Measurements from ENCODE around the gene MFSD2A. TPM values are rescaled to one million over a fixed set of nuclear protein-coding genes. Genes with fewer than 3 reads are reported as not detected.

Gene MFSD2A
- total and polyA plus RNA-seq, 9 of the 15 experiments (the other 6 are each of a cell fraction or from before 2014, with no cell fraction given) = 0.06 to 0.40 (median 0.15) TPM; not detected in 4

GRCh38 chr1:39973503-39974135 lies 18.7 kb downstream of the MFSD2A start (continued):
- TF ChIP-seq ZNF589 (CRISPR knock-in tag; IDR thresholded peaks at IDR 0.05; ENCODE audit: low read depth) (no peak), STAG1 (CRISPR knock-in tag; IDR thresholded peaks at IDR 0.05; ENCODE audit: borderline replicate concordance) (peak; percentile 87; the same call in 1 of the 2 replicates), STAT6 (CRISPR knock-in tag; IDR thresholded peaks at IDR 0.05) (no peak), ATF7 (IDR thresholded peaks at IDR 0.05) (peak; percentile 15; the same call in 1 of the 2 replicates), HDAC8 (tag; IDR thresholded peaks at IDR 0.05) (no peak), PTTG1 (tag; IDR thresholded peaks at IDR 0.05; ENCODE audit: low read depth) (no peak), ARID3B (CRISPR knock-in tag; IDR thresholded peaks at IDR 0.05; ENCODE audit: borderline replicate concordance) (no peak), HDAC3 (IDR thresholded peaks at IDR 0.05; ENCODE audit: borderline replicate concordance, partially characterized antibody) (no peak), ZNF639 (CRISPR knock-in tag; conservative IDR thresholded peaks at IDR 0.05 in 1 of 2, IDR thresholded peaks at IDR 0.05 in 1 of 2) (no peak), ZNF699 (CRISPR knock-in tag; IDR thresholded peaks at IDR 0.05; ENCODE audit: insufficient replicate concordance) (no peak), RB1 (IDR thresholded peaks at IDR 0.05; ENCODE audit: low read depth) (peak; percentile 56; the same call in 1 of the 2 replicates), POLR3A (IDR thresholded peaks at IDR 0.05; ENCODE audit: borderline replicate concordance, extremely low read depth, insufficient read depth, insufficient read length) (no peak), ESRRA (IDR thresholded peaks at IDR 0.05; ENCODE audit: borderline replicate concordance, low read depth) (0 out of 2 replicates have a peak, but pooled peaks have one; percentile 18), CBX3 (IDR thresholded peaks at IDR 0.05; ENCODE audit: borderline replicate concordance in 1 of 2, low read length in 2 of 2) (no peak), ZNF695 (CRISPR knock-in tag; IDR thresholded peaks at IDR 0.05) (no peak)
- TF ChIP-seq, protein P1, sequence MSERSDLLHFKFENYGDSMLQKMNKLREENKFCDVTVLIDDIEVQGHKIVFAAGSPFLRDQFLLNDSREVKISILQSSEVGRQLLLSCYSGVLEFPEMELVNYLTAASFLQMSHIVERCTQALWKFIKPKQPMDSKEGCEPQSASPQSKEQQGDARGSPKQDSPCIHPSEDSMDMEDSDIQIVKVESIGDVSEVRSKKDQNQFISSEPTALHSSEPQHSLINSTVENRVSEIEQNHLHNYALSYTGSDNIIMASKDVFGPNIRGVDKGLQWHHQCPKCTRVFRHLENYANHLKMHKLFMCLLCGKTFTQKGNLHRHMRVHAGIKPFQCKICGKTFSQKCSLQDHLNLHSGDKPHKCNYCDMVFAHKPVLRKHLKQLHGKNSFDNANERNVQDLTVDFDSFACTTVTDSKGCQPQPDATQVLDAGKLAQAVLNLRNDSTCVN (CRISPR knock-in tag; IDR thresholded peaks at IDR 0.05) = no peak
- TF ChIP-seq, protein P2, sequence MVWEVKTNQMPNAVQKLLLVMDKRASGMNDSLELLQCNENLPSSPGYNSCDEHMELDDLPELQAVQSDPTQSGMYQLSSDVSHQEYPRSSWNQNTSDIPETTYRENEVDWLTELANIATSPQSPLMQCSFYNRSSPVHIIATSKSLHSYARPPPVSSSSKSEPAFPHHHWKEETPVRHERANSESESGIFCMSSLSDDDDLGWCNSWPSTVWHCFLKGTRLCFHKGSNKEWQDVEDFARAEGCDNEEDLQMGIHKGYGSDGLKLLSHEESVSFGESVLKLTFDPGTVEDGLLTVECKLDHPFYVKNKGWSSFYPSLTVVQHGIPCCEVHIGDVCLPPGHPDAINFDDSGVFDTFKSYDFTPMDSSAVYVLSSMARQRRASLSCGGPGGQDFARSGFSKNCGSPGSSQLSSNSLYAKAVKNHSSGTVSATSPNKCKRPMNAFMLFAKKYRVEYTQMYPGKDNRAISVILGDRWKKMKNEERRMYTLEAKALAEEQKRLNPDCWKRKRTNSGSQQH (CRISPR knock-in tag; IDR thresholded peaks at IDR 0.05) = no peak

All from K562 (cell line).